ENCODE data around the gene HAL. TPM values are rescaled to one million over a fixed set of nuclear protein-coding genes. Genes with fewer than 3 reads are reported as not detected.

Gene HAL
- total RNA-seq, 1 experiment from 2014 or later = not detected

GRCh38 chr12:96007729-96008128 lies 11.6 kb upstream of the HAL start:
- DNase-seq (ENCODE audit: low read depth) = no peak

DNA sequence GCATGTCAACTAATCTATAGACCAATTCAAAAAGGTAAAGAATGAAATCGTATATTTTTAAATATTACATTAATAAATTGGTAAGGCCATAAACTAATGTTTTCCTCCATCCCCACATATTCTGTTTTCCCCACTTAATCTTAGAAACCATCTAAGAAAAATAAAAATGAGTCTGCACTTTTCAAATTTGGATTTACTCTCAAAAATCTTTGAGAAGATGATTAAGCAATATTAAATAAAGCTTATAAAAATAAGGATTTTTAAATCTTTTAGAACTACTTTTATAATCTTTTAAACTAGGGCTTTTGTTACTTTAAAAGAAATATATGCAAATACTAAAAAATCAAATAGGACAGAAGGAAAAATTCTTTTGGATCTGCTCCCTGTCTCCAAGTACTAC lies 10.6 kb upstream of the HAL start:
- DNase-seq (ENCODE audit: low read depth) = no peak

GRCh38 chr12:96000858-96001257 lies 4.7 kb upstream of the HAL start:
- no peak for DNase-seq (ENCODE audit: low read depth)

GRCh38 chr12:95999484-95999883 lies 3.3 kb upstream of the HAL start:
- DNase-seq (ENCODE audit: low read depth) = no peak

DNA sequence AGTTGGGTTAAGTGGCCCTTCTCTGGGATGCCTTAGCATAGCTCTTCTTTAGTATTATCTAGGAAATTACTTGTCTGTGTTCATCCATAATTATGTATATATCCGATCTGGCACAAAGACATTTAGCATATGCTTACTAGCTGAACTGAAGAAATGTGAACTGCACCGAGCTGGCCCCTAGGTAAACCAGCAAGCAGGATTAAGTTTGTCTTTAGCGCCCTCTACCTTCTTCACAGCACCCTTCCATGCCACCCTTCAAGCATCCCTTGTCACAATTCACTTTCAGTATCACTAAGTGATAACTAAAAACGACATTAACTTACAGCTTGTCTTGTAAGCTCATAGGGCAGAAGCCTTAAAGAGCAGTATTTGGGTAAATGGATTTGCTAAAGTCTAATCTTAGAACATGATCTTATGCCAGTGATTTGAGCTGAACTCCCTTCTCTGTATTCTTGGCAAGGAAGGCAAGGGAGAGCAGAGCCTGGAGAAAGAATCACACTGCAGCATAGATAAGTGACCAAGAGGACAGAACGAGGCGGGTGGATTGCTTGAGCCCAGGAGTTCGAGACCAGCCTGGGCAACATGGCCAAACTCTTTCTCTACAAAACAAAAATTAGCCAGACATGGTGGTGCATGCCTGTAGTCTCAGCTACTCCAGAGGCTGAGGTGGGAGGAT lies 2.6 kb upstream of the HAL start:
- DNase-seq (ENCODE audit: low read depth) = peak; percentile 47

- DNase-seq (ENCODE audit: low read depth) = no peak
These were observed 1.9 kb upstream of the HAL start for GRCh38 chr12:95997911-95998510.

DNA sequence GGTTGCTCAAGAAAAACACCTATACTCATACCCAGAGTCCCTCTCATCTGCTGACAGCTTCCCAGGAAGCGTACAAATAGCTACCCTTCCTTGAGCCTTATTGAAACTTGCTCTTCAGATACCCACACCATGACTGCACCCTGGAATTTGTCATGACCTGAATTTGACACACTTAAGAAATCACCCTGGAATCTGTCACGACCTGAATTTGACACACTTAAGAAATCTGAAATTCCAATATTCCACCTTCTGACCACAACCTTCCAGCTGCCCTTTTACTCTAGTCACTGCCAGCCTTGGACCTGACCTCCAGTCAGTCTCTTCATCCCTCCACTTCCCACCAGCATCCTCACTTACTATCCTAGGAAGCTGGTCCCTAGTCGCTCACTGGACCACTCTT lies 1.1 kb upstream of the HAL start:
- DNase-seq (ENCODE audit: low read depth) = no peak

- no peak for DNase-seq (ENCODE audit: low read depth)
These were observed 709 bp downstream of the HAL start for GRCh38 chr12:95995238-95996031.

- DNase-seq (ENCODE audit: low read depth) = peak; percentile 12
These were observed 1.7 kb downstream of the HAL start for GRCh38 chr12:95994476-95994875.

- no peak for DNase-seq (ENCODE audit: low read depth)
These were observed 2.2 kb downstream of the HAL start for GRCh38 chr12:95993907-95994306.

DNA sequence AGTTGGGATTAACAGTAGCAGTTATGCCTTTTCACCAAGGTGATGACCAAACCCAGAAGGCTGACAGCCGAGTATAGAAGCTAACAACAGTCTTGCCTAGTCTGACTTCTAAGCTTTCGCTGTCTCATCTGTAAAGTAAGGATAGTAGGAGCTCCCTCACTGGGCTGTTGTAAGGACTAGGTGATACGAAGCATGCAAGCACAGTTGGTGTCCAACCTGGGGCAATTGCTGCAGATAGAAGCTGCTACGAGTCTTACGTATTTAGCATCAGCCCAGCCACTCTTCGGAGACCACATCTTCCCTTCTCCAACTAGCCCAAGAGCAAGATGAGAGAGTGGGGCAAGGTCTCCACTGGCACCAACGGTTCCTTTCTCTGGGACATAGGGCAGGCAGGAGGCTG lies 6.0 kb downstream of the HAL start:
- DNase-seq (ENCODE audit: low read depth) = no peak

DNA sequence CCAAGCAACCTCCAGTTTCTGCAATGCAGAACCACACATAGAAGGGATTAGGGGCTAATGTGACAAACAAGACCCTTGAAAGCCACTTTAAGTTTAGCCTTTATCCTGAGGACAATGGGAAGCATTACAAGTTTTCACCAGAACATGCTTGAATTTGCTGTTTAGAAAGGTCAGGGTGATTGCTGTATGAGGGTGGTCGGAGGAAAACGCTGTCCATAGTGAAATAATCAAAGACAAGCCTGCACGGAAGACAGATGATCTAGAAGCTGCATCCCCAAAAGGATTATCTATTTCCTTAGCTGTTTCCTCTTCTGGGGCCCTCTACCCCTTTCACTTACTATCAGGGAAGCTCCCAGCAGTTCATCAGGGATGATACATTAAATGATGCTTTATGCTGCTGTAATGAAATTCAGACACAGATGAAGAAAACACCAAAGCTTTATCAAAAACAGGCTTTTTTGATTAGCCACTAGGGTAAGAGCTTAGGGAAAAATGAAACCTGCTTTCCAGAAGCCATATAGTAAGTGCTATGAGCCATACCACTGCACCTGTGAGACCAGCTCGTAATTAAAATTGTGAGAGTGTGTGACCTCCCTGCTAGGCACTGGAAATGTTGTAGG lies 6.5 kb downstream of the HAL start:
- DNase-seq (ENCODE audit: low read depth) = no peak

DNA sequence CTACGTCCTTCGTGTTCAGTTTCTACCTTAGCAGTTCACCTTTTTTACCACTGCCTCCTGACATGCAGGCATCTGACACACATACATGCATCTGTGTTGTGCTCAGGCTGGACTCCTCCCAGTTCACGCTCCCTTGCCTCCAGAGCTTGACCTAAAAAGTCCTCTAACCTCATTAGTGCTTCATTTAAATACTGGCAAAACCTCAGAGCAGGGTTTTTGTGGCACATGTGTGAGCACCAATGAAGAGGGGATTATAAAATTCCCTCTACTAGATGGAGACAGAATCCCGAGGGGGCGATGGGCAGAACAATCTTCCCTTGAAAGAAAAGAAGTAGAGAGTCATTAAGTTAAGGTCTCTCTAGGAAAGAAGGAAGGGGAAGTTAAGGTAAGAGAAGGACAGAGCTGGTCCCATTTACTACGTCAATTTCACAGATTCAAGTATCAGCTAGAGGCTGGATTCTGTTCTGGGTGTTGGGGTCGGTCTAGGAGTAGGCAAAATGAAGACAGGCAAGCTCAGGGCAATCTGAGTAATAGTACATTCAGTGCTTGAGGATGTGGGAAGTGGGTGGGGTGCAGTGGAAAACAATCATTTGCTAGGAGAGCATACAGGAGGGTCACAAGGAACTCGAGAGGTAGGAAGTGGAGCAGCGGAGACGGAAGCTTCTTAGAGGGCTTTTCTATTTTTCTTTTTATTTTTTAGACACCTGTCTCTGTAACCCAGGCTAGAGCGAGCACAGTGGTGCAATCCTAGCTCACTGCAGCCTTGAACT lies 7.5 kb downstream of the HAL start:
- DNase-seq (ENCODE audit: low read depth) = no peak

DNA sequence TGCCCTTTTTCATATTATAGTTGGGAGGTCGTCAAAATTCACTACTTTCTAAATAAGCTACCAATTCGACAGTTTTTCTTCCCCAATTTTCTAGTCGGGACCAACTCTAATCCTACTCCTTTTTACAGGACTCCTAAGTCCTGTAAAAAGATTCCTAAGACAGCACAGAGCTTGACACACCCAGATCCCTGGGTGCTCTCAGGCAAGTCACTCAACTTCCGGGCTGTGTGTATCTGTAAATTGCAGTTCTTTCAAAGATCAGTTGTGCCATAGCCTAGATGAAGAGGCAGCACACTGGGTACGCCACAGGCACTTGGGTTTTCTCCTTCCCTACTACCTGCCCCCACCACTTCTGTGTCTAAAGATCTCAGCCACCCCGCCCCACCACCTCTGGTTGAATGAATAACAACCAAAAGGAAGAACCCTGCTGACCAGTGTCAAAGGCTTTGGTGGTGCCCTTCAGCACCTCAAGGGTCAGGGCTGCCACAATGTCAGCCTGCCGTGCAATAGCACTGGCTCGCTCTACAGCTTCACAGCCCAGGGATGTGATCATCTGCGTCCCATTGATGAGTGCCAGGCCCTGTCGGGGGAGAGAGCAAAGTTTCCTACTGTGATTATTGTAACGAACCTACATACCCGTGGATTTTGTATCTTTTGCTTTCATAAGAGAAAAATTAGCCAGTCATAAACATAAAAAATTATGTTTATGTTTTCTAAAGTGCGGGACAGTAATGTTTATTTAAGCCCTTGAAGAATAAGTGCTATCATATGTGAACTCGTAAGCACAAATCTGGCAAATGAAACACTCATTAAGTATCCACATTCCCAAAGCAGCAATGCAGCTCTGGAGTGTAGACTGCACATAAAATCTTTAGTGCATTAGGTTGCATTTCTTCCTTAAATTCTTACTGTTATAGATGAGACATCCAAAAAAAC lies 9.2 kb downstream of the HAL start:
- no peak for DNase-seq (ENCODE audit: low read depth)

DNA sequence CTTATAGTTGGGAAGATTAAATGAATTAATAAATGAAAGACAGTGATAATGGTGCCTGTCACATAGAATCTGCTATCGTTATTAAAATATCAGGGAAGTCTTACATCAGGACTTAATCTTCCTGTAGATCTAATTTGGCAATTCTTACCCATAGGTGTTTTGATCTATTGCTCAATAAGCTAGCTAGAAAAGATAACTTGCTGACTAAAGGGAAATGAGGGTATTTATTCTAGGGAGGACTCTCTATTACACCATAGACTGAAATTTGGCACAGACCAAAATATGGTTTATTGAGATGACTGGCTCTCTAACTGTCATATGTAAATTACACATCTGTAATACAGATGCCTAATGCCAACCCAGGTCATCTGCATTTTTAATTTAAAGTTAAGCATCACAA lies 11.5 kb downstream of the HAL start:
- no peak for DNase-seq (ENCODE audit: low read depth)

DNA sequence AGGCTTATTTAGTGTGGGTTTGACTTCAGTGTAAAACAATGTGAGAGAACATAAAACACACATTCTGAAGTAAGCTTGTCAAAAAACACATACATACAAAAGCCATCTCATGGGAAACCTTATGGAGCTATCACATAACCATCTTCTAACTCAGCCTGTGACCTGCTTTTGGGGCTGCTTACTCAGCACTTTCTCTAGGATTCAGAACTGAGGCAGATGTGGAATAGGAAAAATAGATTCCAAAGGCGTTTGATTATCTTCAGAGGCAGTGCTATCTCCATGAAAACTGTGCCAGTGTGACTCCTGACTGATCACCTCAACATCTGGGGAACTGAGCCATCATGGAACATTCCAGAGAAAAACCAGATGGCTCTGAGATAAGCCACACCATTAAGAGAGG lies 13.5 kb downstream of the HAL start:
- DNase-seq (ENCODE audit: low read depth) = no peak

GRCh38 chr12:95980437-95980836 lies 15.7 kb downstream of the HAL start:
- no peak for DNase-seq (ENCODE audit: low read depth)

DNA sequence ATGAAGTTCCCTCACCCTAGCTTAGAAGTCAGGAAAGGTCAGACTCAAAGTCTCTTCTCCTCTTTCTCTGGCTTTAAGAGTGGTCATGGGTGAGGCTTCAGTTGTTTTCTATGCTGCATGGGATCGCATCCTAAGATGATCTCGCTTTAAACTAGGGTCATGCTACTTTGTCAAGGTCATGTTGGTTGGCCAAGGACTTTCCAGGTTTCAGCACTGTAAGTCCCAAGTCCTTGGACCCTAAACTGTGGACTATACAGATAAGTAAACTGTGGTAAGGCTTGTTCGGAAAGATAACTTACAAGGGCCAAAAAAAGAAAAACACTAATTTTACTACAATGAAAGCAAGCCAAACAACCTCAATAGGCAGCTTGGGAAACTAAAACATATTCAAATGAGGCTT lies 17.4 kb downstream of the HAL start:
- DNase-seq (ENCODE audit: low read depth) = no peak

GRCh38 chr12:95978351-95978750 lies 17.8 kb downstream of the HAL start:
- DNase-seq (ENCODE audit: low read depth) = no peak

GRCh38 chr12:95977764-95978305 lies 18.3 kb downstream of the HAL start:
- DNase-seq (ENCODE audit: low read depth) = no peak

All from Daoy (cell line).